WTC11 (cell line): ENCODE results near the gene STAB2. TPM values are rescaled to one million over a fixed set of nuclear protein-coding genes. Genes with fewer than 3 reads are reported as not detected.
A peak's percentile ranks its signal among the peaks of the same experiment; 100 is the strongest.

Experiments used
- ATAC-seq: fragments of 200-7000 bp; cut with Tn5 transposase; 2 replicates; pipeline ENCODE4 v1.10.0; 2021; ENCODE audit warnings: mild to moderate bottlenecking, moderate library complexity
- CTCF ChIA-PET: fragments of 300-600 bp; sonication (Branson Sonifier 250); formaldehyde crosslinking; loops from one replicate; lab custom pipeline; 2021; ENCODE audit warnings: antibody characterized with exemption; lab: Charles Lee
- POLR2A ChIA-PET: fragments of 350-600 bp; sonication (Branson Sonifier 250); formaldehyde crosslinking; loops from one replicate; lab custom pipeline; 2021; ENCODE audit warnings: antibody characterized with exemption; lab: Charles Lee
- DNase-seq: peaks from one replicate; pipeline ENCODE4 v3.0.0; 2021; ENCODE audit warnings: low spot score
- H3K27ac Mint-ChIP-seq: 2 replicates; pipeline ENCODE4 v1.8.0; 2021; ENCODE audit warnings: mixed read lengths
- H3K27me3 Mint-ChIP-seq: 2 replicates; pipeline ENCODE4 v1.8.0; 2021; ENCODE audit warnings: low read depth, mild to moderate bottlenecking, moderate library complexity, mixed read lengths
- H3K36me3 Mint-ChIP-seq: 2 replicates; pipeline ENCODE4 v1.8.0; 2021; ENCODE audit warnings: mixed read lengths
- H3K4me1 Mint-ChIP-seq: 2 replicates; pipeline ENCODE4 v1.8.0; 2022; ENCODE audit warnings: mixed read lengths
- H3K4me3 Mint-ChIP-seq: 2 replicates; pipeline ENCODE4 v1.8.0; 2021; ENCODE audit warnings: mild to moderate bottlenecking, moderate library complexity, mixed read lengths
- H3K9me3 Mint-ChIP-seq: 2 replicates; pipeline ENCODE4 v1.8.0; 2021; ENCODE audit warnings: mixed read lengths
- NFYB ChIP-seq: sonication (generic); formaldehyde crosslinking; conservative IDR thresholded peaks from 2 replicates; pipeline ENCODE4 v1.8.0; 2022; ENCODE audit warnings: low read depth, missing genetic modification reagents
- NR2C2 ChIP-seq: sonication (generic); formaldehyde crosslinking; IDR thresholded peaks from 2 replicates; pipeline ENCODE4 v1.8.0; 2022; ENCODE audit warnings: mild to moderate bottlenecking, missing genetic modification reagents
- SOX15 ChIP-seq: fragments of 250-450 bp; sonication (Bioruptor Pico); IDR thresholded peaks from 2 replicates; pipeline ENCODE4 v1.9.0; 2021; ENCODE audit warnings: mild to moderate bottlenecking
- ZBTB43 ChIP-seq: sonication (generic); formaldehyde crosslinking; IDR thresholded peaks from 2 replicates; pipeline ENCODE4 v1.8.1; 2023; ENCODE audit warnings: mild to moderate bottlenecking, missing genetic modification reagents
- ZNF232 ChIP-seq: sonication (generic); formaldehyde crosslinking; IDR thresholded peaks from 2 replicates; pipeline ENCODE4 v1.8.0; 2022; ENCODE audit warnings: mild to moderate bottlenecking, missing genetic modification reagents
- ZNF532 ChIP-seq: fragments of 250-450 bp; sonication (Bioruptor Pico); IDR thresholded peaks from 2 replicates; pipeline ENCODE4 v1.9.0; 2021; ENCODE audit warnings: mild to moderate bottlenecking, borderline replicate concordance
- ZSCAN18 ChIP-seq: fragments of 250-450 bp; sonication (Bioruptor Pico); IDR thresholded peaks from 2 replicates; pipeline ENCODE4 v2.1.2; 2022; ENCODE audit warnings: mild to moderate bottlenecking, moderate library complexity
- total RNA-seq: library from RNA; stranded (reverse); gene quantifications from 3 replicates; pipeline ENCODE4 v1.2.3, GENCODE V29; 2021
- TF ChIP-seq, protein P1 (sequence below): fragments of 250-450 bp; sonication (Bioruptor Pico); IDR thresholded peaks from 2 replicates; pipeline ENCODE4 v1.8.0; 2021; ENCODE audit warnings: mild to moderate bottlenecking
- TF ChIP-seq, protein P2 (sequence below): sonication (generic); formaldehyde crosslinking; IDR thresholded peaks from 2 replicates; pipeline ENCODE4 v1.8.0; 2022; ENCODE audit warnings: missing genetic modification reagents

Gene STAB2
- total RNA-seq, 1 experiment from 2014 or later: 0.48 TPM

DNA sequence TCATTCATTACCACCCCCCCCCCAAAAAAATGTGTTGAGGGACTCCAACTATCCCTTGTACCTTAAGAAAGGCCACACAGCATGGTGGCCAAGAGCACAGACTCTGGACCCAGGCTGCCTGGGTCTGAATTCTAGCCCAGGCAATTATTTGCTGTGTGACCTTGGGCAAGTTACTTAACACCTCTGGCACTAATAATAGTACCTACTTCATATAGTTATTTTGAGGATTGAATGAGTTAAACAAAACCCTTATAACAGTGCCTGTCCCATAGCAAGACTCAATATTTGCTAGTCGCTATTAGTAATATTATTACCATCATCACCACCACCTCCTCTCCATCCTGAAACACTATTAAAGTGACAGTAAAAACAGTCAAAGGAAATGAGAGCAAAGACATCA lies 216.8 kb downstream of the STAB2 start (continued):
- TF ChIP-seq, protein P1, sequence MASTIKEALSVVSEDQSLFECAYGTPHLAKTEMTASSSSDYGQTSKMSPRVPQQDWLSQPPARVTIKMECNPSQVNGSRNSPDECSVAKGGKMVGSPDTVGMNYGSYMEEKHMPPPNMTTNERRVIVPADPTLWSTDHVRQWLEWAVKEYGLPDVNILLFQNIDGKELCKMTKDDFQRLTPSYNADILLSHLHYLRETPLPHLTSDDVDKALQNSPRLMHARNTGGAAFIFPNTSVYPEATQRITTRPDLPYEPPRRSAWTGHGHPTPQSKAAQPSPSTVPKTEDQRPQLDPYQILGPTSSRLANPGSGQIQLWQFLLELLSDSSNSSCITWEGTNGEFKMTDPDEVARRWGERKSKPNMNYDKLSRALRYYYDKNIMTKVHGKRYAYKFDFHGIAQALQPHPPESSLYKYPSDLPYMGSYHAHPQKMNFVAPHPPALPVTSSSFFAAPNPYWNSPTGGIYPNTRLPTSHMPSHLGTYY: no peak

DNA sequence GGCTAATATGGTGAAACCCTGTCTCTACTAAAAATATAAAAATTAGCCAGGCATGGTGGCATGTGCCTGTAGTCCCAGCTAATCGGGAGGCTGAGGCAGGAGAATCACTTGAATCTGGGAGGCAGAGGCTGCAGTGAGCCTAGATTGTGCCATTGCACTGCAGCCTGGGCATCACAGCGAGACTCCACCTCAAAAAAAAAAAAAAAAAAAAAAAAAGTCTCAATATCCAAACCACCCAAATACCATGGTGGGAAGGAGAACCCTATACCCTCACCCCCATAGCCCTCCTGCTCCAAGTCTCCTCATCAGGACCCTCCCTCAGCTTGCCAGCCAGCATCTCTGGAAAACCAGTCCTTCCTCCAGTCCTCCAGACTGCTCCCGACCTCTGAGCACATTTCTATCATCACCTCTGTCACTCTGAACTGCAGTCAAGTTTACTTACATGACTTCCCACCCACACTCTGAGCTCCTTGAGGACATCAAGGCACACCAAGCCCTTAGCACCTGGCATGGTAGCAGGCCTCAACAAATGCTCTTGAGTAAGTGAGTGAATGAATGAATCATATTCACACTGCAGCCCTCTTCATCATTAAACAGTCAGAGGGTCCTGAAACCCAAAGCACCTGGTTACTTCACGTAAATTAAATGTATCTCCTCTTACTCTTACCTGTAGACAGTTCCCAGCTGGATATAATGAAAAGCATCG lies 218.7 kb downstream of the STAB2 start:
- ATAC-seq: no peak
- no peaks in the 10 kb centered on the region for H3K9me3 Mint-ChIP-seq
- CTCF ChIA-PET: no interaction called here
- H3K27ac Mint-ChIP-seq: peak overlapping the region; percentile 60; the same call in 1 of the 2 replicates
- POLR2A ChIA-PET: interaction anchor here (0.7 kb wide), 1 partner anchor 97 kb away, joined by 3 read pairs; no protein-coding TSS in a partner anchor
- H3K36me3 Mint-ChIP-seq: peaks cover 7% of the 10 kb centered on the region
- no peak overlapping the region for H3K4me3 Mint-ChIP-seq
- no peak for TF ChIP-seq NFYB
- H3K4me1 Mint-ChIP-seq: peaks cover 10% of the 10 kb centered on the region
- no peak for DNase-seq
- H3K27me3 Mint-ChIP-seq: no peaks in the 10 kb centered on the region; the same call in 1 of the 2 replicates

- peaks cover 10% of the 10 kb centered on the region for H3K36me3 Mint-ChIP-seq
Measured at GRCh38 chr12:103806803-103807202, 219.7 kb downstream of the STAB2 start.

More at GRCh38 chr12:103806803-103807202, 219.7 kb downstream of the STAB2 start:
- POLR2A ChIA-PET: no interaction called here
- Mint-ChIP-seq H3K27me3 (no peaks in the 10 kb centered on the region; the same call in 1 of the 2 replicates), H3K4me1 (peaks cover 10% of the 10 kb centered on the region), H3K9me3 (no peaks in the 10 kb centered on the region)
- no peak for ATAC-seq
- TF ChIP-seq ZNF532 (no peak), ZNF232 (CRISPR knock-in tag) (no peak), ZBTB43 (CRISPR knock-in tag) (no peak), SOX15 (CRISPR knock-in tag) (no peak), ZSCAN18 (CRISPR knock-in tag) (no peak), NR2C2 (CRISPR knock-in tag) (no peak)
- TF ChIP-seq, protein P2, sequence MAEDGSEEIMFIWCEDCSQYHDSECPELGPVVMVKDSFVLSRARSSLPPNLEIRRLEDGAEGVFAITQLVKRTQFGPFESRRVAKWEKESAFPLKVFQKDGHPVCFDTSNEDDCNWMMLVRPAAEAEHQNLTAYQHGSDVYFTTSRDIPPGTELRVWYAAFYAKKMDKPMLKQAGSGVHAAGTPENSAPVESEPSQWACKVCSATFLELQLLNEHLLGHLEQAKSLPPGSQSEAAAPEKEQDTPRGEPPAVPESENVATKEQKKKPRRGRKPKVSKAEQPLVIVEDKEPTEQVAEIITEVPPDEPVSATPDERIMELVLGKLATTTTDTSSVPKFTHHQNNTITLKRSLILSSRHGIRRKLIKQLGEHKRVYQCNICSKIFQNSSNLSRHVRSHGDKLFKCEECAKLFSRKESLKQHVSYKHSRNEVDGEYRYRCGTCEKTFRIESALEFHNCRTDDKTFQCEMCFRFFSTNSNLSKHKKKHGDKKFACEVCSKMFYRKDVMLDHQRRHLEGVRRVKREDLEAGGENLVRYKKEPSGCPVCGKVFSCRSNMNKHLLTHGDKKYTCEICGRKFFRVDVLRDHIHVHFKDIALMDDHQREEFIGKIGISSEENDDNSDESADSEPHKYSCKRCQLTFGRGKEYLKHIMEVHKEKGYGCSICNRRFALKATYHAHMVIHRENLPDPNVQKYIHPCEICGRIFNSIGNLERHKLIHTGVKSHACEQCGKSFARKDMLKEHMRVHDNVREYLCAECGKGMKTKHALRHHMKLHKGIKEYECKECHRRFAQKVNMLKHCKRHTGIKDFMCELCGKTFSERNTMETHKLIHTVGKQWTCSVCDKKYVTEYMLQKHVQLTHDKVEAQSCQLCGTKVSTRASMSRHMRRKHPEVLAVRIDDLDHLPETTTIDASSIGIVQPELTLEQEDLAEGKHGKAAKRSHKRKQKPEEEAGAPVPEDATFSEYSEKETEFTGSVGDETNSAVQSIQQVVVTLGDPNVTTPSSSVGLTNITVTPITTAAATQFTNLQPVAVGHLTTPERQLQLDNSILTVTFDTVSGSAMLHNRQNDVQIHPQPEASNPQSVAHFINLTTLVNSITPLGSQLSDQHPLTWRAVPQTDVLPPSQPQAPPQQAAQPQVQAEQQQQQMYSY: no peak
- TF ChIP-seq, all 79 proteins: peak for 0
- Mint-ChIP-seq H3K27ac (no peak overlapping the region), H3K4me3 (no peak overlapping the region)
- CTCF ChIA-PET: no interaction called here
- no peak for DNase-seq
